HG03378 (cell line): ENCODE results near the gene CFAP100.

ENCODE experiments used
- ATAC-seq: cut with Tn5 transposase; IDR thresholded peaks from one replicate; pipeline ENCODE4 v1.9.1; 2021; ENCODE audit warnings: mild to moderate bottlenecking, moderate library complexity; ENCODE audit not compliant: unreplicated experiment

Gene CFAP100

GRCh38 chr3:126456766-126457388 lies 62.2 kb downstream of the CFAP100 start:
- no peak for ATAC-seq

- ATAC-seq, result no peak
Observed at GRCh38 chr3:126459111-126459762, 64.5 kb downstream of the CFAP100 start.

- no peak for ATAC-seq
Observed at GRCh38 chr3:126459763-126460127, 65.0 kb downstream of the CFAP100 start.

- ATAC-seq, result no peak
Observed at GRCh38 chr3:126460381-126460780, 65.7 kb downstream of the CFAP100 start.

- no peak for ATAC-seq
Observed at GRCh38 chr3:126461450-126462070, 66.9 kb downstream of the CFAP100 start.

- ATAC-seq, result no peak
Observed at GRCh38 chr3:126463521-126463920, 68.8 kb downstream of the CFAP100 start.

GRCh38 chr3:126464093-126464492 lies 69.4 kb downstream of the CFAP100 start:
- ATAC-seq, result no peak

GRCh38 chr3:126464494-126464893 lies 69.8 kb downstream of the CFAP100 start:
- no peak for ATAC-seq

- no peak for ATAC-seq
Observed at GRCh38 chr3:126464997-126465396, 70.3 kb downstream of the CFAP100 start.

GRCh38 chr3:126465928-126466544 lies 71.3 kb downstream of the CFAP100 start:
- no peak for ATAC-seq

GRCh38 chr3:126466886-126467610 lies 72.3 kb downstream of the CFAP100 start:
- no peak for ATAC-seq

- ATAC-seq, result no peak
Observed at GRCh38 chr3:126467611-126467955, 72.9 kb downstream of the CFAP100 start.

GRCh38 chr3:126468028-126468891 lies 73.6 kb downstream of the CFAP100 start:
- ATAC-seq, result no peak

- ATAC-seq, result no peak
Observed at GRCh38 chr3:126469479-126469878, 74.8 kb downstream of the CFAP100 start.

- ATAC-seq, result no peak
Observed at GRCh38 chr3:126472277-126473006, 77.7 kb downstream of the CFAP100 start.

GRCh38 chr3:126473292-126474168 lies 78.8 kb downstream of the CFAP100 start:
- ATAC-seq, result no peak

GRCh38 chr3:126474498-126475412 lies 80.0 kb downstream of the CFAP100 start:
- peak; percentile 22 for ATAC-seq
